ENCODE data around the gene CACHD1. TPM values are rescaled to one million over a fixed set of nuclear protein-coding genes. Genes with fewer than 3 reads are reported as not detected.

The CACHD1 gene
- total RNA-seq, result 4.5 and 5.3 TPM in 2 replicates

DNA sequence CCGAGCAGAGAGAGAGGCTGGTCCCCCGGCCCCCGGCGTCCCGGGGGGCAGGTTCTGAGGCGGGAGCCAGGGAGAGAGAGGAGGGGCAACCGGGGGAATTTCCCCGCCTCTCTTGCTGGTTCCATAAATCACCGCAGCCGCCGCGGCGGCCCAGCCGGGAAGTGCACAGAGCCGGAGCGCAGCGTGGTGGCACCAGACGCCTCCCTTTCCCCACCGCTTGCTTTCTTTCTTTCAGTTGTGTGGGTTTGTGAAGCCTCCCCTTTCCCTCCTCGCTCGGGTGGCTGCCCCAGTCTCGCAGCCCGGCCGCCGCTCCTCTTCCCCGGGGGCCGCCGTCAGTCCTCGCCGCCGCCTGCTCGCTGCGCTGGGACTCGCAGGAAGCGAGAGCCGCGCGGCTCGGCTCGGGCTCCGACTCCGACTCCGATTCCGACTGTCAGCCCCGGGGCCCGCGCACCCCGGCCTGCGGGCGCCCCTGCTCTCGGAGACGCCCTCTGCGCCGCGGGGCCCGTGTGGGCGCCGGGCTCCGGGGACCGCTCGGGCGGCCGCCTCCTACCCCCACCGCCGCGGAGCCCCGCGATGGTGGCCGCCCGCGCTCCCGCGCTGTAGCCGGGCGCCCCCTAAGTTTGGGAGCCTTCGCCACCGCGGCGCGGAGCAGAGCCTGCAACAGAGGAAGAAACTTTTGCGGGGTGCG lies at the start of gene CACHD1:
CACHD1 (plus strand) TSS at position 153 of the 688 bp plus-strand sequence. CDS start 616 bp downstream, outside the sequence.

